GM18520 (cell line): ENCODE results near the gene MANSC4.

ENCODE experiments used
- ATAC-seq: cut with Tn5 transposase; IDR thresholded peaks from one replicate; pipeline ENCODE4 v1.9.1; 2021; ENCODE audit not compliant: unreplicated experiment

The MANSC4 gene

GRCh38 chr12:27779920-27780611 lies at the start of gene MANSC4, which contains the start of gene KLHL42:
TSS of gene MANSC4 (minus strand) at chr12:27780236. CDS start at chr12:27771276, 8,960 bp downstream.
TSS of gene KLHL42 (plus strand) at chr12:27780233. CDS start at chr12:27780331, 98 bp downstream.
- peak; percentile 57 for ATAC-seq

GRCh38 chr12:27828196-27828595 lies 48.2 kb upstream of the MANSC4 start:
- no peak for ATAC-seq

- no peak for ATAC-seq
These were observed 46.0 kb upstream of the MANSC4 start for GRCh38 chr12:27826076-27826475.

GRCh38 chr12:27824126-27824842 lies 44.2 kb upstream of the MANSC4 start:
- peak; percentile 39 for ATAC-seq

GRCh38 chr12:27823038-27823437 lies 43.0 kb upstream of the MANSC4 start:
- ATAC-seq, result no peak

DNA sequence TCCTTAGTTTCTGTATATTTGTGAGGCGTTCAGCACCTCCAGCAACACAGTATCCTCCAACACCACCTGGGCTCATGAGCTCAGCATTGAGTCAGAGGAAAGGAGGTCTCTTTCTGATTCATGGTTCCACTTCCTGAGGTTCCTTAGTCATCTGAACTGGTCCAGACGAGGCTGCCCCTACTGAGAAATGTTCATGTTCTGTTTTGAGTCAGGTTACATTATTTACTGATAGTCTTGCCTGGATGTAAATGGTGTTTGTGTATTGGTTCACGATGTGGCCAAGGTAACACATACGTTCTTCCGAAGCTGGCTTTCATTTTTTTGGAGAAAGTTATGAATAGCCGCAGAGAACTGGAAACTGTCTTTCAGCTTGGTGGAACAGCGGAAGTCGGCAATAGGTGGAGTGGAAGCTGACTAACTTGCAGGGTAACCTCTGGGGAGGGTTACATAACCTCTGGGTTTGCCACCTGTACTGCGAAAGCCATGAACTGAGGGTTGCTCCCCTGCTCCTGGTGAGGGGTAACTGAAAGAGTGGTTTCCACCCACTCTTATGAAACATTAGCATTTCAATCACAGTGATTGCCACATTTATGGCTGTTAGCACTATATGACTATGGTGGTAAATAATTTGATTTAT lies 42.2 kb upstream of the MANSC4 start:
- ATAC-seq, result peak; percentile 59

GRCh38 chr12:27821259-27821973 lies 41.4 kb upstream of the MANSC4 start:
- no peak for ATAC-seq

GRCh38 chr12:27820564-27820963 lies 40.5 kb upstream of the MANSC4 start:
- ATAC-seq, result no peak

GRCh38 chr12:27818401-27818918 lies 38.4 kb upstream of the MANSC4 start:
- no peak for ATAC-seq

DNA sequence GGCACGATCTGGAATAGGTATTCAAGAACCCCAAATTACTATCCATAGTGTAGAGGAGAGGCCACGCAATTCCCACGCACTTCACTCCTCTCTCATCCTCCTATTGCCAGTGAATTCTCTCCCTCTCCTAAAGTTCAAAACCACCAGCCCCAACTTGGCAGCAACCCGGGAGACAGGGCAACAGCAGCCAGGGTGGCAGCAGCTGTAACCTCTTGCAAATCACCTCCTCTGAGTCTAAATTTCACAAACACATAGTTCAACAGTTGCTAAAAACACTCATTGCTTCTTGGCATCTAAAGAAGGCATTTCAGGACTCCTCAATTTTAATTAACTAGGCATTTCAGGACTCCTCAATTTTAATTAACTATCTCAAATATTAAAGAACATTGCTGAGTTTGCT lies 37.7 kb upstream of the MANSC4 start:
- no peak for ATAC-seq

DNA sequence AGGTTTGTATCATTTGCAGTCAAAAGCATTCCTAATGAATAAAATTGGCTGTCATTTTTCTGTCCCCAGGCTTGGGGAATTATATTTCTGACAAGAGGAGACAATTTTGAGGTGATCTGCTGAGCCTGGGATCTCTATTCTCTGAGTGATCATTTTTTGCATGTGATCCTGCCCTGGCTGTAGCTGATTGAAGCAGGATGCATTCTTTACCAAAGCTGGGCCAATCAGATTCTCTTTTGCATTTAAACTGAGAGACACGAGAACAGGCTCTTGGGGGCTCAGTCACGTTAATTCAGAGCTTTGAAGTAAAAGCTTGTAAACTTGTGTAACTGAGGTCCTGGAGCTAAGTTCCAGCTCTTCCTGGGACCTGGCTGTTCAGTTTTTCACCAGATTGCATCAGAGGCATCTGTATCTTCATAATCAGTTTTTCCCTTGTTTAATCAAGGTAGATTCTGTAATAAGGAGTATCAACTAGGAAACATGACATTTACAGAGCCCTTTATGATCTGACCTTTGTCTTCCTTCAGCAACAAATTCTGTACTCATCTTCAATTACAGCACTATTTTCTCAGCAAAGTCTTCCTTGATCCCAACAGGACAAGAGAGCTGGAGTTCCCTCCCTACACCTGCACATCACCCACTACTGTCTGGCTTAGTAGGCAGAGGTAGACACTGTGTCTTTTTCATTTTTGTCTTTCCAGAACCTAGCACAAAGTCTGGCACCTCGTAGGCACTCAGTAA lies 35.0 kb upstream of the MANSC4 start:
- ATAC-seq, result no peak

- no peak for ATAC-seq
These were observed 34.4 kb upstream of the MANSC4 start for GRCh38 chr12:27814411-27814810.

DNA sequence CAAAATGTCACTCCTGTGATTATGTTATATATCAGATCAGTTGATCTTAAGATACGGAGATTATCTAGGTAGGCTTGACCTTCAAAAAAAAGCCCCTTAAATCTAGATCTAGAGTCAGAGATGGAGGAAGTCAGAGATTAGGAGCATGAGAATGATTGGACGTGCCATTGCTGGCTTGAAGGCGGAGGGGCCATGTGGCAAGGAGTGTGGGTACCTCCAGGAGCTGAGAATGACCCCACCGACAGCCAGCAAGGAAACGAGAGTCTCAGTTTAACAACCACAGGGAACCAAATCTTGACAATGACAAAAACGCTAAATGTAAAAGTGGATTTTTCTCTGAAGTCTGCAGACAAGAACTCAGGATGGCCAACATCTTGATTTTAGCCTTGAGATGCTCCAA lies 32.5 kb upstream of the MANSC4 start:
- ATAC-seq, result no peak

DNA sequence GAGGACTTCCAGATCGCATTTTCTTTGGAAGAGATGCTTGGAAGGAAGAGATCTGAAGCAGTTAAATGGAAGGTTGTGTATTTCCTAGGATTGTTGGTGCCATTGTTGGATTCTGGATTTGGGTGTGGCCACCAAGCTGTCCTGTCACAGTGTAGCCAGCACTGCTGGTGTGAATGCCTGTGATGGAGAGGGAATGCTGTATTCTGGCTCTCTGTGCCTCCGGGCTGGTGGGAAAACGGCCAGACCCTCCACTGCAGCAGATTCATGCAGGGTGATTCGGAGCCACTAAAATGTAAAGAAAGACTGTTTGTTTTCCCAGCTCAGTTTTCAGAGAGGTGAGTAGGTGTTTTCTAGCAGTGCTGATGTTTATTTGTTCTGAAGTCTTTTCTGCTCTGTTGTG lies 30.7 kb upstream of the MANSC4 start:
- no peak for ATAC-seq

GRCh38 chr12:27808841-27809240 lies 28.8 kb upstream of the MANSC4 start:
- no peak for ATAC-seq

DNA sequence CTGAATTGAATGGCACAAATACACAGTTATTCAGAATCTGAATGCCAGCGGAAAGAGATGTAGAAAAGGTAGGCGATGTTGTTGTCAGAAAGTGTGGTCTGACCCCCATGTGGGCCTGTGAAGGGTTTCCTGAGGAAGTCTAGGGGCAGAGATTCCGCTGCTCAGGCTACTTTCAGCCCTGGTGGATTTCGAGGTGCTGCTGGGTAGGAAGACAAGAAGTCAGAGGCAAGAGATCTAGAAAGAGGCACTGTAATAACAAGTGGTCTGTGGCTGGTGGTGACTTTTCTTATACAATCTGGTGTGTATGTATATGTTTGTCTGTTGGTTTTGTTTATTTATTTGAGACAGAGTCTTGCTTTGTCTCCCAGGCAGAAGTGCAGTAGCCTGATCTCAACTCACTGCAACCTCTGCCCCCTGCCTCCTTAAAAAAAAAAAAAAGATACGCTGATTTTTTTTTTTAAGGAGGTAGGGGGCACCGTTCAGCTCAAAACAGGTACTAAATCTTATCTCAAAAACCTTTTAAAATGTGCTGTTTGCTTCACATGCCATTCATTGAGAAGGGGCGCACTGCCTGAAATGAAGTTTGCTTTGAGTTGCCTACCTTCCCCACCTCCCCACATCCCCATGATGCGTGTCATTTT lies 27.1 kb upstream of the MANSC4 start:
- ATAC-seq, result no peak

GRCh38 chr12:27806259-27806658 lies 26.2 kb upstream of the MANSC4 start:
- ATAC-seq, result no peak

DNA sequence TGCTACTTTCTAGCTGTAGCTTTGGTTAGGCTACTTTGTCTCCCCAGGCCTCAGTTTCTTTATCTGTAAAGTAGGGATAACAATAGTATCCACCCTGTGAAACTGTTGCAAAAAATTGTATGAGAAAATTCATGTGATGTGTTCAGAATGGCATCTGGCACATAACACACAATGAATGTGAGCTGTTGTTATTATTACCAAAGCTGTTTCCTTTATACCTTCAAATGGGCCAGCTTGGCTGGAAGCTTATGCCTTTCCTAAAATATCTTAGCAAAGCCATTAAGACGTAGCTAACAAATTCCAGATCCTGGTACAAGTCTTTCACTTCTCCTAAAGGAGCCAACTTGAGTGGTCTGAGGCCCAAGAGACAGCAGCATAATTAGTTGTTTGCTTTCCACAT lies 25.2 kb upstream of the MANSC4 start:
- ATAC-seq, result no peak

- ATAC-seq, result no peak
These were observed 22.9 kb upstream of the MANSC4 start for GRCh38 chr12:27802936-27803335.

- ATAC-seq, result no peak
These were observed 22.5 kb upstream of the MANSC4 start for GRCh38 chr12:27802511-27802910.
